Measurements from ENCODE around the gene CACUL1.
A peak's percentile ranks its signal among the peaks of the same experiment; 100 is the strongest.
"Not testable (repeated sequence)": the region's sequence is repeated elsewhere in the genome, so short reads cannot be mapped to it uniquely, and the experiment has no call there.

CACUL1 gene

DNA sequence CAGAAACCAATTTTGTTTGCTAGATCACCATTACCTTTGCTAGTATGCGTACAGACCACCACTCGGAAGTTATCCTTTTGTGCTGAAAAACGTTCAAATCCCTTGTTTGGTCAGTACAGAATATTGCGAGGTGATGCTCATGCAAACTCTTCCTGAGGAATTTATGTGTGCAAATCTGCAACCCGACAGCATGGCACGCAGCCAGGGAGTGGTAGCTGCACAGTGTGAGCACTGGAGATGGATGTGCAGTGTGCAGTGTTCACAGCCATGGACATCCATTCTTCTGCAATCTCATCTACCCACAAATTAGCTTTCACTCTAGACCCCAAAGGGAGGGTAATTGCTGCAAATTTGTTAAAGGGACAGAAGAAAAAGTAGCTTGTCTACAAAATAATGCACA lies 72.2 kb downstream of the CACUL1 start:
- no peak for DNase-seq

DNA sequence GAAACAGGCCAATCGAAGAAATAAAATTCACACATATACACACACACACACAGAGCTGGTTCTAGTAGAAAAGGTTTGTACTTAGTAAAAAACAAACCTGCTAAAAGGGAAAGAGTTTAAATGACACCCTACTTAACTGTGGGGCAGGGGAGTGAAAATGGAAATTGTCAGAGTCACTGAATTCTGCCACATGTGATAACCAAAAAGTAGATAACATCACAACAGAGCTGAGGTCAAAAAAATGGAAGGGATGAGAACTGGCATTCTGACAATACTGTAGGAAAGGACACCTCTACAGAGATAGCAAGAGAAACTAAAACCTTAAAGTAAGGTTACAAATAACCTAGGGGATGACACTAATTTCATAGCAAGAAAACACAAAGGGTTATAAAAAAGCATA lies 74.6 kb downstream of the CACUL1 start:
- no peak for DNase-seq

DNA sequence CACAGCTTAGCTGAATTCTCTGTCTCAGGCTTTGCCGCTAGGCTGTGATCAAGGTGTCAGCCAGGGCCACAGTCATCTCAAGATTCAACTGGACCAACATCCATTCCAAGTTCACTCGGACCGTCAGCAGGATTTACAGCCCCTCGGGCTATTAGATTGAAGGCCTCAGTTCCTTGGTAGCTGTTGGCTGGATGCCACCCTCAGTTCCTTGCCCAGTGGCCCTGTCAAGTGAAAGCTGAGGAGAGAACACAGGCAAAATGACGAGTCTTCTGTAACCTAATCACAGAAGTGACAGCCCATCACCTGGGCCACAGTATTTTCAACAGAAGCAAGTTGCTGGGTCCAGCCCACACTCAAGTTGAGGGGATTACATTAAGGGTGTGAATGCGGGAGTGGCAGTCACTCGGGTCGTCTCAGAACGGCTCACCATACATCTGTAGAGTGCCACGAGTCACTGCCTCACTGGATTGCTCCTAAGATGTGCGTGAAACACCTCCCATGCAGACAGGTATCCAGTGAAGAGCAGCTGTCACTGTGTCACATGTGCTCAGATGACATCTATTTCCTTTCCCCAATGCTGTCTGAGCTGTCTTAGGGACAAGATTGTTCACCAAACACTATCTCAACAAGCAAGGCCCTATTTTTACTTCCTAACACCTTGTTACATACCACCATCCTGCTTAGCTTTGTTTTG lies 80.4 kb downstream of the CACUL1 start:
- no peak for DNase-seq

DNA sequence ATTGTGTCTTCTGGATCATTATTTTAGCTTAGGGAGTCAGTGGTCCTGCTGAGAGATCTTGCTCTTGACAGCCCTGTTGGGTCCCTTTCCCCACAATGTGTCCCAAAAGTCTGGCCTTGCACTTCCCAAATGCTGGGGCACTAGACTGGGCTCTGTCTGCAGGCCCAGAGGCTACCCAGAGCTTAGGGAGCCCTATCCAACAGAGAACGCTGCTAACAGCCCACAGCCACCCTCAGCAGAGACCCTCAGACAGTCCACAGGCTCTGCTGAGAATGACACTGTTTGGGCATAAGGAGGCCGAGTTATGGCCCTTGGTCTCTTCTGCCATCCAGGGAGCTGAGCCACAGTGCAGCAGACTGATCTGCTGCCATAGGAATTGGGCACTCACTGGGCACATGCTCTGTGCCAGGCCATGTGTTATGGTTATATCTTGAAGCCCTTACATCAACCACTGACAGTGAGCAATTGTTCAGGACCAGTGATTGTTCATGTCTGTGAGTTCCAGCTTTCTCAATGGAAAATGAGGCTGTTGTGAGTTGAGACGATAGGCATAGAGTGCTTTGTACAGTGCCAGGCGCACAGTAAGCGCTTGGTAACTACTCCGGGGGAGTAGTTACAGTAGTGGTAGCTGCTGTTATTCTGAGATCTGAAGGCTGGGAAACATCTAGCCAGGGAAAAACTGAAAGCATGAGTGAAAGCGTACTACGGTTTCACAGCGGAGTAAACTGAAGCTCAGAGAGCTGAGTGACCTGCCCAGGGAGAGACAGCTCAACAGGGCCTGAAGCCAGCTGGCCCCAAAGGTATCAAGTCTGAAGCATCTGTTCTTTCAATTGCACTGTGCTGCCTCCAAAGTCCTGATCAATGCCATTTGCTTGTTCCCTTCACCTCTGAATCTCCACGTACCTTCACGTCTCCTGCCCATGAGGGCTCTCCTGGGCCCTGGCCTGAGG lies 81.7 kb downstream of the CACUL1 start:
- DNase-seq, result no peak

DNA sequence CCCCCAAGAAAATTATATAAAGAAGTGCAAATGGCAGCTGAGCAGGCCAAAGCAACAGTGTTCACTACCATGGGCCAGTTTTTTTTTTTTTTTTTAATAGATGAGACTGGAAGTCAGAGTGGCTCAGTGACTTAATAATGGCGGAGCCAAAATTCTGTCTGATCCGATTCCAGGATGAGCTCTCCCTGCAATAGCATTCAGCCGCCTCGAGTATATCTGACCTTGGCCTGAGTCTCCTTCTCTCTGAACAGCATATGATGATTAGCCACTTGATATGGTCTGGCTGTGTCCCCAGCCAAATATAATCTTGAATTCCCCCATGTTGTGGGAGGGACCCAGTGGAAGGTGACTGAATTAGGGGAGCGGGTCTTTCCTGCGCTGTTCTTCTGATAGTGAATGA lies 82.6 kb downstream of the CACUL1 start:
- DNase-seq, result no peak

DNA sequence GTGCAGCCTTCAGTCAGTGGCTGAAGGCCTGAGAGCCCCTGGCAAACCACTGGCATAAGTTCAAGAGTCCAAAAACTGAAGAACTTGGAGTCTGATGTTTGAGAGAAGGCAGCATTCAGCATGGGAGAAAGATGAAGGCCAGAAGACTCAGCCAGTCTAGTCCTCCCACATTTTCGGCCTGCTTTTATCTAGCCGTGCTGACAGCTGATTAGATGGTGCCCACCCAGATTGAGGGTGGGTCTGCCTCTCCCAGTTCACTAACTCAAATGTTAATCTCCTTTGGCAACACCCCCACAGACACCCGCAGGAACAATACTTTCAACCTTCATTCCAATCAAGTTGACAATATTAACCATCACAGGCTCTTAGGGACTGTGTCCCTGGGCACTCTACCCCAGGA lies 83.5 kb downstream of the CACUL1 start:
- DNase-seq, result not testable (repeated sequence)

DNA sequence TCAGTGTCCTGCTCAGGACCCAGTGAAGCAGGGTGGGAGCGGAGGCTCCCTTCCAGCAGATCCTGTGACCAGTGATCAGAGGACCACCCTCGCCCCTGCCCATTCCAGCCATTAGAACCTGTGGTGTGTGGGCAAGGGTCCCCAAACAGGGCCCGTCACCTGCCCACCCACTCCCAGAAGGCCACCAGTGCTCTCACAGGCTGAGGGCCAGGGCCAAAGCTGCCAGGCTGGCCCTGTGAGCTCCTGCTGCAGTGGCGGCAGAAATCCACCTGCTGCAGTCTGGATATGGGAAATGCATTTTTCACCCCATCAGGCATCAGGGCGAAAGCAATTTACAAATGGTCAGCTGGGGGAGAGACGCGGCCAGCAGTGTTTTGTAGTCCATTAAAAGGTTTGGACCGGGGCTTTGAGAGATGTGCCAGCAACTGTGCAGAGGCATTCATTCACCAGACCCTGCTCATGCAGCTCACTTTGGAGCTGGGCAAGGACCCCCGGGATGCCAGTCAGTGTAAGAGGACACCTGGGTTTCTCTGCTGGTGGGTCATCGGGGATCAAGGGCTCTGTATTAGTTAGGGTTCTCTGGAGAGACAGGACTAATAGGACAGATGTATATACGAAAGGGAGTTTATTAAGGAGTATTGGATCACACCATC lies 84.2 kb downstream of the CACUL1 start:
- DNase-seq, result no peak

DNA sequence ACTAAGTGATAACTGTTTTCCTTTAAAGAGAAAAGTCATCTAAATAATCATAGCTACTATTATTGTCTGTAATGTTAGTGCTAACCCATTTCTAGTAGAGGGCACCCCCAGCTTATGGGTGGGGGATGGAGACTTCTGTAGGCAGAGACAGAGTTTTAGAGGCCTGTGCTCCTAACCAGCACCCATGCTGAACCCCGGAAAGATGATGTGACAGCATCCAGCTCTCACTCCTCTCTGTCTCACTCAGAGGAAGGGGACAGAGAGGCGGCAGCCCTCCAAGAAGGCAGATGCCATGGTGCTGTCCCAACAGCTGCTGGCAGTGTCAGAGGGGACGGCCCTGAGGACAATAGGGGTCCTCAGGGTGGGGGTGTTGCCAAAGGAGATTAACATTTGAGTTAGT lies 84.9 kb downstream of the CACUL1 start:
- DNase-seq, result no peak

DNA sequence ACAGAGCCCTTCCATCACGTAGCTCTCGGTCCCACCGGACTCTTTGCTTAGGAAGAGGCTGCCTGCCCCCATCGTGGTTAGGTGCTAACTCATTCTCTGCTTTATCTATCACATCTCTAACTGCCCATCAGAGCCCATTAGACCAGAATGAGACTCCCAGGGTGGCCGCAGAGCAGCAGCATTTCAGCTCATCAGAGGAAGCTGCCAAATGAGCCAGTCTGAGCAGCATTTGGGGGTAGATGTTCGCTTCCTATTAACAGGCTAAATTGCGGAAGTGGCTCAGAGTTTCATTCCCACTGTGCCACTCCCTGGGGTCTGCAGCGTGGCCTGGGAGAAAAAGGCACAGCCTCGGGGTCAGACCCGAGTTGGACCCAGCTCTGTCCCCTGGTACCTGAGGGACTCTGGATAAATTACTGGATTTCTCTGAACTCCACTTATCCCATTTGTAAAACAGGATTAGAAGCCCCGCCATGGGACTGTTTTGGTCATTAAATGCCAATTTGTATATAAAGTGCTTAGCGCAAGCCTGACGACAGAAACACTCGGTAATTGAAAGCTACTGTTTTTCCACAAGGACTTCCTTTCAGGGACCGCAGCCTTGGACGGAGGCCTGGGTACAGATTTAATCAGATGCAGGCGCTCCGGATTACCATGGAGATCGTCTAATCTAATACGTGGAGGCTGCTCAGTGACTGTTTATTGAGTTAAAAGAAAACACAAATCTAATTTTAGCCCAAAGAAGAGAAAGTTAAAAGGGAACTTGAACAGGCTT lies 85.6 kb downstream of the CACUL1 start:
- no peak for DNase-seq

DNA sequence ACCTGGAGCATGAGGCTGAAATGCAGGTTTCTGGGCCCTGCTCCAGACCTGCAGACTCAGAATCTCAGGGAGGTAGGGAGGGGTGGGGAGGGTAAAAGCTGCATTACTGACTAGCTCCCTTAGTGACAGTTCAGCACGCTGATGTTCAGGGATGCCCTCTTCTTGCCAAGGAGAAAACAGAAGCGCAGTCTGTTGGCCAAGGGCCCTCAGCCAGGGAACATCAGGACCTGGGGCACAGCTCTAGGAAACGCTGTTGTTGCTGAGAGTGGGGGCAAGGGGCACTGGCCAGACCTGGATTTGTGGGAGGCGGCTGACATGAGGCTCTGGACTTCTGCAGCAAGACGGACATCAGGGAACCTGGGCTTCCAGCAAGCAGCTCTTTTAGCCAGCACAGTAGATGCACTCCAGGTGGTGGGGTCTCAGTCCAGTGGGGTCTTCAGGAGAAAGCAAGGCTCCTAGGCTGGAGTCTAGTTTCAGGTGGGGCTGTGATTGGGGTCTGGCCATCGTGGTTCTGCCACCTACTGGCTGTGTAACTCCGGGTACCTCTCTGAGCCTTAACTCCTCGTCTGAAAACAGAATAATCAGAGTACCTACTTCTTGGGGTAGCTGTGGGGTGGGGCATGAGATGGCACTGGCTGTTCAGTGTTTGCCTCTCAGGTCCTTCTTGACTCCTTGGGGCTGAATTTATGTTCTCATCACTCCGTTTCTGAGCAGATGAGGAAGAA lies 86.4 kb downstream of the CACUL1 start:
- no peak for DNase-seq

DNA sequence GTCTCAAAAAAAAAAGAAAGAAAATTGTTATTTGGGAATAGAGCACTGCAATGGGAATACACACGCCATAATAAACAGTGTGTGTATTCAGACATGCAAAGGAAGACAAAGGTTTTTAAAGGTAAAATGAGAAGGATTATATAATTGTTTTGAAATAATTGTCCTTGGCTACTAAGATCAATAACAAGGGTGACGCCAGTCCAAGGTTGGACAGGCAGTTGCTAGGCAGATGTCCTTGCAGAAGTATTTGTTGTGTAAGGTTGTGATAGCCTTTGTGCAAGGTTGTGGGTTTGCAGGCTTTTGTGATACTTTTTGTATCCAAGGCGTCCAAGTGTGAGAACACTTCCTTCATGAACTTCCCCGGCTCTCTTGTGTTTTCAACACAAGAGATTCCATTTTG lies 87.0 kb downstream of the CACUL1 start:
- DNase-seq, result no peak

DNA sequence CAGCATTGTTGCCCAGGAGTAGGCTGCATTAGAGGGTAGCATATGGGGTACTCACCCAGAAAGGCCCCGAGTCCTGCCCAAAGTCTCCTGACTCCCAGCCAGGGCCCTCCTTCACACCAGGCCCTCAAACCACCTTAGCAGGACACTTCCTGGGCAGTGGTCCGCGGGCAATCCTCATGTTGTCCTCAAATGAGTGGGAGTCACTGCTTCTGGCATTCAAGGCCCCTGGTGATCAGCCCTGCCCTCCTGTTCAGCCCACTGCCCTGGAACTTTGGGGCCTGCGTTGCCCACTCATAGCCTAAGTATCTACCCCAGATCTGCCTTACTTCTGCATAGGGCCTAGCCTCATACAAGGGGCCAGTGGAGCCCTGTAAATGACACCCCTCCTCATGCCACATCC lies 88.4 kb downstream of the CACUL1 start:
- DNase-seq, result no peak

DNA sequence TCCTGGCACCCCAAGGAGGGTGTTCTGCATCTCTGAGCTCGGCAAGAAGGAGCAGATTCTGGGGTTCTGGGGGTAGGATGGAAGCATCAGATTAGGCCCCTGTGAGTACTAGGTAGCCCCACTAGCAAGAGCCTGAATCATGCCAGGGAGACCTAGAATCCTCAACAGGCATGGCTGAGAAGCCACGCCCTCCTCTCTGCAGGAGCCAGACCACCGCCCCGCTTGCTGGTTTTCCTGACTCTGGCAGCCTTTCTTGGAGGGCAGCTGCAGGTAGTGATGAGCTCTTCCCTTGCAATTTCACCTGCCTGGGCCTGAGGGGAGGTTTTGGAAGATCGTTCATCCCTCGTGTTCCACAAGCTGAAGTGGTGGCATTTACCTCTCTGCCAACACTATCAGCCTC lies 90.4 kb downstream of the CACUL1 start:
- DNase-seq, result no peak

DNA sequence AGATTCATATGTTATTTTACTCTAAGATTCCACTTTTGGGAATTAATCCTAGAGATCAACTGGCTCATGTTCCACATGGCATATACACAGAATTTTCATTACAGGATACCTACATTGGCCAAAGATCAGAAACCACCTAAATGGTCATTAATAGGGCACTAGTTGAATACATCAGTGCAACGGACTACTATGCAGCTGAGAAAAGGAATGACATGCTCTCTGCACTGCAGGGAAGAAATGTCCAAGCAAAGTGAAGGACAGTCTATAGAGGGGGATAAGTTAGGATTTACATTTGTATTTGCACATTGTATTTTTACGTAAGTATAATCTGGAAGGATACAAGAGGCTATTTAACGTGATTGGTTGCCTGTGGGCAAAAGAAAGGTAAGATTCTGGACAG lies 91.6 kb downstream of the CACUL1 start:
- no peak for DNase-seq

DNA sequence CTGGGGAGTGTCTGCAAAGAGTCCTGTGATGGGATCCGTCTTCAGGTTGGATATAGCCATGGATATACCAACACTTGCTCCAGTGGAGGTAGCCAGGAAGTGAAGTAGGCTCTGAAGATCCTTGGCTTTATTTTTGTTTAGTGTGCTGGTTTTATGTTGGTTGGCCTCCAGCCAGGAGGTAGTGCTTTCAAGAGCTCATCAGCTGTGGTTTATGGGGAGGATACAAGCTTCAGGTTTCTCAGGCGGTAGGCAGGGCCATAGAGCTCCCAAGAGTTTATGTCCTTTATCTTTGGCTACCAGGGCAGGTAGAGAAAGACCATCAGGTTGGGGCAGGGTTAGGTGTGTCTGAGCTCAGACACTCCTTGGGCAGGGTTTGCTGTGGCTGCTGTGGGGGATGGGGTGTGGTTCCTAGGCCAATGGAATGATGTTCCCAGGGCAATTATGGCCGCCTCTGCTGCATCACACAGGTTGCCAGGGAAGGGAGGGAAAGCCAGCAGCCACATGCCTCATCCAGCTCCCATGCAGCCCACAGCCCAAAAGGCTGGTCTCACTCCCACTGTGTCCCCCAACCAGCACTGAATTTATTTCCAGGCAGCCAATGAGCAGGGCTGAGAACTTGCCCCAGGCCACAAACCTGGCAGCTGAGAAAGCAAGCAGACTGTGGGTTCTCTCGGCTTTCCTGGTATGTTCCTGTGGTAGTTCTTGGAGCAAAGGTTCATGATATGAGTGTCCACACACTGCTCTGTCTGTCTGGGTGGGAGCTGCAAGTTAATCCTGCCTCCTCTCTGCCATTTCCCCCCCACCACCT lies 92.3 kb downstream of the CACUL1 start:
- no peak for DNase-seq

DNA sequence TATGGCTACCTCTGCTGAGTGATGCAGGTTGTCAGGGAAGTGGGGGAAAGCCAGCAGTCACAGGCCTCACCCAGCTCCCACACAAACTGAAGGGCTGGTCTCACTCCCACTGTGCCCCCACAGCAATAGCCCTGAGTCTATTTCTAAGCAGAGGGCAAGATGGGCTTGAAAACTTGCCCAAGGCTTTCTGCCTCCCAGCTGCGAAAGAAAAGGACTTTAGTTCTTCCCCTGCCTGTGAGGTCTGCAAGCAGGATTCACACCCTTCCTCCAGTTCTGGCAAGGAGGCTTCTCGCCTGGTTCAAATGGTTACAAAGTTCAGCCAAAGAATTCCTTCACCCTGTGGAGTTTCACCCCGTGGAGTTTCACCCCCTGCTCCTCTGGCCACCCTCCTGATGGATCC lies 96.0 kb downstream of the CACUL1 start:
- DNase-seq, result no peak

DNA sequence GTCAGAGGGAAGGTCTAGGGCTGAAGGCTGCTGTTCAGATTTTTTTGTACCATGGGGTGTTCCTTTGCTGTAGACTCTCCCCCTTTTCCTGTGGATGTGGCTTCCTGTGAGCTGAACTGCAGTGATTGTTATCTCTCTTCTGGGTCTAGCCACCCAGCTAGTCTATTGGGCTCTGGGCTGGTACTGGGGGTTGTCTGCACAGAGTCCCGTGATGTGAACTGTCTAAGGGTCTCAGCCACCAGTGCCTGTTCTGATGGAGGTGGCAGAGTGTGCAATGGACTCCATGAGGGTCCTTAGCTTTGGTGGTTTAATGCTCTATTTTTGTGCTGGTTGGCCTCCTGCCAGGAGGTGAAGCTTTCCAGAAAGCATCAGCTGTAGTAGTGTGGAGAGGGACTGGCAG lies 96.6 kb downstream of the CACUL1 start:
- peak; percentile 25 for DNase-seq

DNA sequence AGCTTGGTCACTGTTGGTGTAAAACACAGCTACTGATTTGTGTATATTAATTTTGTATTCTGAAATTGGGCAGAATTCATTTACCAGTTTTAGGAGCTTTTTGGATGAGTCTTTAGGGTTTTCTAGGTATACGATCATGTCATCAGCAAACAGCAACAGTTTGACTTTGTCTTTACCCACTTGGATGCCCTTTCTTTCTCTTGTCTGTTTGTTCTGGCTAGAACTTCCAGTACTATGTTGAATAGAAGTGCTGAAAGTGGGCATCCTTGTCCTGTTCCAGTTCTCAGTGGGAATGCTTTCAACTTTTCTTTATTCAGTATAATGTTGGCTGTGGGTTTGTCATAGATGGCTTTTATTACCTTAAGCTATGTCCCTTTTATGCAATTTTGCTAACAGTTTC lies 109.5 kb downstream of the CACUL1 start:
- DNase-seq, result not testable (repeated sequence)

DNA sequence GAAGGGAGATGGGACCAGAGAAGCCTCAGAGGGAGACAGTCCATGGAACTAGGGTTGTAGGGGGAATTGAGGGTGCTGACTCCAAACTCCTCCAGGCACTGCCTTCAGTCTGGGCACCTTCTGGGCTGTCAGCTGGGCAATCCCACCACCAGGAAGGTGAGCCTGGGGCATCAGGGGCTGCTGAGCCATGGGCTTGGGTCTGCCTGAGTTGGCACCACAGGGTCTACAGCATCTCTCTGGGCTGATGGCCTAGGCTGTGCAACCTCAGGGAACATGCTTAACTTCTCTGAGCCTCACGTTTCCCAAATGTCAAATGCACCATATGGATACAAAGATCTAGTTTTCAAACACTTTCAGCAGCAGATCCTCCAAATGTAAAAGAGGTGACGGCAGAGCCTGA lies 112.5 kb downstream of the CACUL1 start:
- DNase-seq, result no peak

DNA sequence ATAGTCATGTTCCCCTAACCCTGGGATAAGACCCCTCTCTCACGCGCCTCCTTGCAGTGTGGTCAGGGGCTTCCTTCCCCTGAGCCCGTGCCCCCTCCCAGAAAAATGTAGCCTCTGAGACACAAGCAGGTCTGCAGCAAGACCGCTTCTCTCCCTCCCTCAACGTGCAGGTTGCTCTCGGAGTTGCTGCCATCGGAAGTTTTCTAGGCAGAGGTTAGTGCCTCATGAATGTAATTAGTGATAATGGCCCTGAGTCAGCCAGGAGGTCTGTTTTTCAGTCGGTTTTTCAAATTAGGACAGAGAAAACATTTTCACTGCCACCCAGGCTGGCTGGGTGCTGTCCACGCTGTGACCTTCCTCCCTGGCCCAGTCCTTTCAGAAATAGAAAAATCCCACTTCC lies 116.1 kb downstream of the CACUL1 start:
- DNase-seq, result no peak

DNA sequence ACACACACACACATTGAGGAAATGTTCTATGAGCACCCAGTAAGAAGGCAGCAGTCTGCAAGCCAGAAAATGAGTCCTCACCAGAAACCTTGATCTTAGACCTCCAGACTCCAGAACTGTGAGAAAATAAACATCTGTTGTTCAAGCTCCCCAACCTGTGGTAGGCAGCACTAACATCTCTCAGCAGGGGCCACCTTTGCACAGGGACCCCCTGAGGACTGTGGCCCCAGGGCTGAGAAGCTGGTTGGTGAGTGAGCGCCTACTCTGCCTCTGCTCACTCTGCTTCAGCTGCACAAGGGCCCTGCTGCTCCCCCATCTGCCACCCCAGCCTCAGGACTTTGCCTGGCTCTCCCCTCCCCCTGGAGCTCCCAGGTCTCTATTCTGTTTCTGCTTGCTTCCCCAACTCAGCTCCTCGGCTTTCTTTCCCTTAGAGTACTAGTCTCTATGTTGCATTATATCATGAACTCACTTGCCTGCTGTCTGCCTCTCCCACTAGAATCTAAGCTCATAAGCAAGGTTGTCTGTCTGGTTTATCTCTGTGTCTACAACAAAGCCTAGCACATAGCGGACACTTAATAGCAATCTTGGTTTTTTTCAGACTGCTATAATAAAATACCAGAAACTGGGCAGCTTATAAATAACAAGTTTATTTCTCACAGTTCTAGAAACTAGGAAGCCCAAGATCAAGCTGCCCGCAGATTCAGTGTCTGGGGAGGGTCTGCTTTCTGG lies 118.9 kb downstream of the CACUL1 start:
- no peak for DNase-seq

Measured in activated gamma-delta T cell treated with Interleukin-2 at 50 U/mL for 16 hours (primary cell).